ENCODE data around the gene SPOP. TPM values are rescaled to one million over a fixed set of nuclear protein-coding genes. Genes with fewer than 3 reads are reported as not detected.

SPOP gene
- total and polyA plus RNA-seq, 8 donors = 14.2 to 42.3 (median 30.8) TPM

GRCh38 chr17:49637739-49638138, 40.2 kb downstream of the SPOP start:
- ATAC-seq (no peak), FAIRE-seq (no peak), DNase-seq (no peak)
- 93 to 100% methylated on average over 1 of the region's 1 CpG for WGBS, 2 donors
- Histone ChIP-seq H3K27me3 (no peaks in the 10 kb centered on the region), H3K4me1 (peaks cover 7 to 19% (median 11%) of the 10 kb centered on the region in 3 donors), H3K27ac (no peak overlapping the region), H3K9me3 (no peaks in the 10 kb centered on the region), H3K36me3 (no peaks in the 10 kb centered on the region), H3K4me3 (no peak overlapping the region)
- intact Hi-C loops (cut with DNase I) = no loop called here
- TF ChIP-seq, protein P1, sequence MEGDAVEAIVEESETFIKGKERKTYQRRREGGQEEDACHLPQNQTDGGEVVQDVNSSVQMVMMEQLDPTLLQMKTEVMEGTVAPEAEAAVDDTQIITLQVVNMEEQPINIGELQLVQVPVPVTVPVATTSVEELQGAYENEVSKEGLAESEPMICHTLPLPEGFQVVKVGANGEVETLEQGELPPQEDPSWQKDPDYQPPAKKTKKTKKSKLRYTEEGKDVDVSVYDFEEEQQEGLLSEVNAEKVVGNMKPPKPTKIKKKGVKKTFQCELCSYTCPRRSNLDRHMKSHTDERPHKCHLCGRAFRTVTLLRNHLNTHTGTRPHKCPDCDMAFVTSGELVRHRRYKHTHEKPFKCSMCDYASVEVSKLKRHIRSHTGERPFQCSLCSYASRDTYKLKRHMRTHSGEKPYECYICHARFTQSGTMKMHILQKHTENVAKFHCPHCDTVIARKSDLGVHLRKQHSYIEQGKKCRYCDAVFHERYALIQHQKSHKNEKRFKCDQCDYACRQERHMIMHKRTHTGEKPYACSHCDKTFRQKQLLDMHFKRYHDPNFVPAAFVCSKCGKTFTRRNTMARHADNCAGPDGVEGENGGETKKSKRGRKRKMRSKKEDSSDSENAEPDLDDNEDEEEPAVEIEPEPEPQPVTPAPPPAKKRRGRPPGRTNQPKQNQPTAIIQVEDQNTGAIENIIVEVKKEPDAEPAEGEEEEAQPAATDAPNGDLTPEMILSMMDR (IDR thresholded peaks at IDR 0.05) = no peak

DNA sequence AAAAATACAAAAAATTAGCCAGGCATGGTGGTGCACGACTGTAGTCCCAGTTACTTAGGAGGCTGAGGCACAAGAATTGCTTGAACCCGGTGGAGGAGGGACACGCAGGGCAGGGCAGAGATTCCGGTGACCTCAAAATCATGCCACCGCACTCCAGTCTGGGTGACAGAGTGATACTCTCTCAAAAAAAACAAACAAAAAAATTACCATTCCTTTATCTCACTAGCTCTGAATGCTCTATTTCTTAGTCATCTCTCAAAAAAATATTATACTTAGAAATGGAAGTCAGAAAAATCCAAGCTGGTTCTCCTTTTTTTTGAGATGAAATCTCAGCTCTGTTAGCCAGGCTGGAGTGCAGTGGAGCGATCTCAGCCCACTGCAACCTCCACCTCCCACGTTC, 40.8 kb downstream of the SPOP start:
- Histone ChIP-seq H3K9me3 (no peaks in the 10 kb centered on the region), H3K27ac (no peak overlapping the region), H3K4me3 (no peak overlapping the region), H3K27me3 (no peaks in the 10 kb centered on the region), H3K4me1 (peaks cover 7 to 19% (median 15%) of the 10 kb centered on the region in 3 donors), H3K36me3 (no peaks in the 10 kb centered on the region)
- ATAC-seq = no peak
- intact Hi-C loops (cut with DNase I) = no loop called here
- DNase-seq = no peak
- no peak for FAIRE-seq
- 91% methylated on average over 7 of the region's 7 CpGs for WGBS, 2 donors
- TF ChIP-seq, protein P1 (IDR thresholded peaks at IDR 0.05) = no peak

- no peak overlapping the region for H3K4me3 ChIP-seq
- WGBS, 2 donors = 64 to 67% methylated on average over 1 of the region's 1 CpG
- peaks cover 17 to 19% (median 19%) of the 10 kb centered on the region in 3 donors for H3K4me1 ChIP-seq
- intact Hi-C loops (cut with DNase I) = no loop called here
- DNase-seq = no peak
- H3K27ac ChIP-seq = no peak overlapping the region
- ATAC-seq = no peak
- H3K36me3 ChIP-seq = no peaks in the 10 kb centered on the region
- H3K27me3 ChIP-seq = no peaks in the 10 kb centered on the region
- FAIRE-seq = no peak
- no peaks in the 10 kb centered on the region for H3K9me3 ChIP-seq
- TF ChIP-seq, protein P1 (IDR thresholded peaks at IDR 0.05) = no peak
Measured at GRCh38 chr17:49635121-49635520, 42.8 kb downstream of the SPOP start.

- no peak for FAIRE-seq
- no peak overlapping the region for H3K4me3 ChIP-seq
- no peaks in the 10 kb centered on the region for H3K27me3 ChIP-seq
- ATAC-seq = no peak
- intact Hi-C loops (cut with DNase I) = no loop called here
- TF ChIP-seq, protein P1 (IDR thresholded peaks at IDR 0.05) = no peak
- no peaks in the 10 kb centered on the region for H3K36me3 ChIP-seq
- H3K27ac ChIP-seq = no peak overlapping the region
- WGBS, 2 donors = 70 to 85% methylated on average over 1 of the region's 1 CpG
- H3K4me1 ChIP-seq = peaks cover 19 to 25% (median 24%) of the 10 kb centered on the region in 3 donors
- no peaks in the 10 kb centered on the region for H3K9me3 ChIP-seq
- DNase-seq = no peak
Measured at GRCh38 chr17:49634485-49634860, 43.4 kb downstream of the SPOP start.

DNA sequence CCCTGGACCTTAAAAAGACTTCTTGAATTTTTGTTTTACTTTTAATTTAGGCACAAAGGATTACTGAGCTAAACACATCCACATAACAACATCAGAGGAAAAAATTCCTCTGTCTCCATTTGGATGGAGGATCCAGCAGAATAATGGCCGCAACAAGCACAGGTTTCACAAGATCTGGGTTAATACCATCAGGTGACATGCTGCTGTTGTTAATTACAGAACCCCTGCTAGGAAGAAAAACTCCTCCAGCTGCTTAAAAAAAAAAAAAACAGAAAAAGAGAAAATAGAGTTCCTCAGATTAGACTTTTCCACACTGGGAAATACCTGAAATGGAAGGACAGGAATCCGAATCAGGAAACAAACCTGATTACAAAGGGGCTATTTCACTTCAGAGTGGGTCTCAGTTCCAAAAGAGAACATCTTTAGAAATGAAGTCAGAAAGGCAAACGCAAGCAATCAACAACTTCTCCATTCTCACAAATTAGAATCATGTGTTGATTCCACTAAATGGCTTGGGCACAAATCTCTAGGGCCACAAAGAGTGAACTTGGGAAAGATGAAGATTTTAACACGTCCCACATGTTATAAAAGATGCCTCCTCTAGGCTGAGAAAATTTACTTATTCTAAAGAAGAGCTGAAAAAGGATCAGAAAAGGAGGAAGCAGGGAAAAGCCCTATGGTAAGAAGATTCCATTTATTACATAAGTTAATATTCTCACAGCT, 44.0 kb downstream of the SPOP start:
- DNase-seq = no peak
- H3K4me1 ChIP-seq = peaks cover 19 to 29% (median 28%) of the 10 kb centered on the region in 3 donors
- intact Hi-C loops (cut with DNase I) = no loop called here
- no peaks in the 10 kb centered on the region for H3K36me3 ChIP-seq
- H3K4me3 ChIP-seq = no peak overlapping the region
- TF ChIP-seq, protein P1 (IDR thresholded peaks at IDR 0.05) = no peak
- ATAC-seq = no peak
- no peaks in the 10 kb centered on the region for H3K9me3 ChIP-seq
- 82 to 84% methylated on average over 4 of the region's 4 CpGs for WGBS, 2 donors
- H3K27me3 ChIP-seq = no peaks in the 10 kb centered on the region
- H3K27ac ChIP-seq = no peak overlapping the region
- no peak for FAIRE-seq
